ENCODE data around the gene C1QTNF6.

DNA sequence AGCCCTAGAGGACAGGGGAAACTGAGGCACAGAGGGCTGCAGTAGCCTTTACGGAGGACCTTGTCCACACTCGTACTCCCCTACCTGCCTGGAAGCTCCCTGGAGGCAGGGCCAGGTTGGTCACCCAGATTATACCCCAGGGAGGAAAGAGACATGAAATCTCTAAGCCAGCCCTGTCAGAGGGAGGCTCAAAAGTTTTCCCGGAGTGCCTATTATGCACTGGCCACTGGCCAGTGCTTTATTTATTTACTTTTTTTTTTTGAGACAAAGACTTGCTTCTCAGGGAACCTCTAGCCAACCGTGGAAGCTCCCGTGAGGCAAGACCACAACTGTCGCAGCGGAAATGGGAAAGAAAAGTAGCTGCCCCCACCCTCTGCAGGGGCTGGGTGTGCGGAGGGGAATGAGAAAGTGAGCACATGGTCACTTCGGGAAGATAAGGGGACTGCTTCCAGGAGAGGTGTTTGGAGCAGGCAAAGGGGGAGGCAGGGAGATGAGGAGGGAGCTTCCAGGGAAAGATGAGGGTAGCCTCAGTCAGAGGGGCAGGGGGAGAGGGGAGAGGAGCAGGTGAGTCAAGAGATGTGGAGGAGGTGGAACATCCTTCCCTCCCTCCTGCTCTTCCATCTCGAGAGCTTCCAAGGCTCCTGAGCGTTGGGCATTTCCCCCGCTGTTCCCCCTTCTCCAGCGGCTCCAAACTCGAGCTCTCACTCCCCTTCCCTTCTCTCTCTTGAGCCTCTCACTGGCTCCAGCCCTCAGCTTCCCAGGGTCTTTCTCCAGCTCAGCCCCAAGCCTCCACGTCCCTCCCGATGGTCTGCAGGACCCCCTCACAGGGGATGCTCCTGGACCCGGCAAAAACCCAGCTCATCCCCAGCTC is 42.6 kb downstream of the C1QTNF6 start:
- TF ChIP-seq, protein P1, sequence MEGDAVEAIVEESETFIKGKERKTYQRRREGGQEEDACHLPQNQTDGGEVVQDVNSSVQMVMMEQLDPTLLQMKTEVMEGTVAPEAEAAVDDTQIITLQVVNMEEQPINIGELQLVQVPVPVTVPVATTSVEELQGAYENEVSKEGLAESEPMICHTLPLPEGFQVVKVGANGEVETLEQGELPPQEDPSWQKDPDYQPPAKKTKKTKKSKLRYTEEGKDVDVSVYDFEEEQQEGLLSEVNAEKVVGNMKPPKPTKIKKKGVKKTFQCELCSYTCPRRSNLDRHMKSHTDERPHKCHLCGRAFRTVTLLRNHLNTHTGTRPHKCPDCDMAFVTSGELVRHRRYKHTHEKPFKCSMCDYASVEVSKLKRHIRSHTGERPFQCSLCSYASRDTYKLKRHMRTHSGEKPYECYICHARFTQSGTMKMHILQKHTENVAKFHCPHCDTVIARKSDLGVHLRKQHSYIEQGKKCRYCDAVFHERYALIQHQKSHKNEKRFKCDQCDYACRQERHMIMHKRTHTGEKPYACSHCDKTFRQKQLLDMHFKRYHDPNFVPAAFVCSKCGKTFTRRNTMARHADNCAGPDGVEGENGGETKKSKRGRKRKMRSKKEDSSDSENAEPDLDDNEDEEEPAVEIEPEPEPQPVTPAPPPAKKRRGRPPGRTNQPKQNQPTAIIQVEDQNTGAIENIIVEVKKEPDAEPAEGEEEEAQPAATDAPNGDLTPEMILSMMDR (IDR thresholded peaks at IDR 0.05), result no peak
- no peak for TF ChIP-seq POLR2A (IDR thresholded peaks at IDR 0.05)

All from thyroid gland (tissue), 4 donors.